BJ (cell line): ENCODE results near the gene GIN1. TPM values are rescaled to one million over a fixed set of nuclear protein-coding genes. Genes with fewer than 3 reads are reported as not detected.

Experiments used
- CTCF ChIA-PET: fragments of 350-600 bp; formaldehyde crosslinking; extraction: SDS; loops from one replicate; lab custom pipeline; 2021; ENCODE audit warnings: antibody characterized with exemption, inconsistent platforms; lab: Yijun Ruan, JAX
- POLR2A ChIA-PET: fragments of 300-600 bp; sonication (Branson Sonifier 250); formaldehyde crosslinking; extraction: SDS; loops from one replicate; lab custom pipeline; 2021; ENCODE audit warnings: antibody characterized with exemption; lab: Charles Lee
- DNase-seq: peaks from one replicate; pipeline ENCODE4 v3.0.0-alpha.2; 2011; ENCODE audit warnings: low read depth
- H3K27me3 ChIP-seq: 2 replicates; pipeline ENCODE4 v1.6.0; 2011; ENCODE audit warnings: low read length; ENCODE audit not compliant: control insufficient read depth, insufficient read depth
- H3K36me3 ChIP-seq: 2 replicates; pipeline ENCODE4 v1.5.1; 2011; ENCODE audit warnings: low read length; ENCODE audit not compliant: control insufficient read depth, insufficient read depth
- H3K4me3 ChIP-seq: 2 replicates; pipeline ENCODE4 v1.5.1; 2011; ENCODE audit warnings: low read depth, mild to moderate bottlenecking, control low read depth, low read length
- CTCF ChIP-seq: IDR thresholded peaks from 2 replicates; pipeline ENCODE4 v1.5.1; 2011; ENCODE audit warnings: low read depth, mild to moderate bottlenecking, control low read depth, inconsistent platforms, low read length, moderate library complexity; ENCODE audit not compliant: insufficient read depth
- polyA plus RNA-seq: library from polyadenylated mRNA; depleted of rRNA; stranded (reverse); fragments of >200 nt; gene quantifications from 2 replicates; pipeline ENCODE4 v1.2.3, GENCODE V29; 2011

GIN1 gene
- polyA plus RNA-seq, 1 experiment = 1.6 TPM

- no peak for DNase-seq
- H3K27me3 ChIP-seq = no peaks in the 10 kb centered on the region
- no peak overlapping the region for H3K4me3 ChIP-seq
- POLR2A ChIA-PET = interaction anchor here (0.6 kb wide), 1 partner anchor 307 kb away, joined by 3 read pairs; no protein-coding TSS in a partner anchor
- no peak for TF ChIP-seq CTCF
- CTCF ChIA-PET = no interaction called here
- H3K36me3 ChIP-seq = no peaks in the 10 kb centered on the region
Observed at GRCh38 chr5:103092676-103093075, 27.3 kb downstream of the GIN1 start.

GRCh38 chr5:103090791-103091190, 29.1 kb downstream of the GIN1 start:
- TF ChIP-seq CTCF = no peak
- no peak for DNase-seq
- Histone ChIP-seq H3K27me3 (no peaks in the 10 kb centered on the region), H3K36me3 (no peaks in the 10 kb centered on the region), H3K4me3 (no peak overlapping the region)
- POLR2A ChIA-PET = no interaction called here
- CTCF ChIA-PET = no interaction called here

DNA sequence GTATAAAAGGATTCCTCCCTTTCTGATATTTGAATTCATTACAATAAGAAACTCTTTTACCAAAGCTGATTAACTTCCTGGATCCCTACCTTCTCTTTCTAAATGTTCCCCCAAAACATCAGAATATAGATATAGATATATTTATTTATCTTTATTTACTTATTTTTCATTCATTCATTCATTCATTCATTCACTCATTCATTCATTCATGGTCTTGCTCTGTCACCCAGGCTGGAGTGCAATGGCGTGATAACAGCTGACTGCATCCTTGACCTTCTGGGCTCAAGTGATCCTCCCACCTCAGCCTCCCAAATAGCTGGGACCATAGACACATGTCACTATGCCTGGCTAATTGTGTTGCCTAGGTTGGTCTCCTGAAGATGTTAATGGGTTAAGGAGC, 30.7 kb downstream of the GIN1 start:
- ChIA-PET CTCF (interaction anchor here (0.9 kb wide), 1 partner anchor 14 kb away, joined by 3 read pairs; no protein-coding TSS in a partner anchor), POLR2A (no interaction called here)
- Histone ChIP-seq H3K27me3 (no peaks in the 10 kb centered on the region), H3K4me3 (no peak overlapping the region), H3K36me3 (no peaks in the 10 kb centered on the region; the same call in 1 of the 2 replicates)
- no peak for TF ChIP-seq CTCF
- DNase-seq = no peak

GRCh38 chr5:103086547-103086946, 33.4 kb downstream of the GIN1 start:
- no peak for DNase-seq
- H3K27me3 ChIP-seq = no peaks in the 10 kb centered on the region
- CTCF ChIA-PET = no interaction called here
- no peak for TF ChIP-seq CTCF
- H3K36me3 ChIP-seq = no peaks in the 10 kb centered on the region; the same call in 1 of the 2 replicates
- POLR2A ChIA-PET = no interaction called here
- no peak overlapping the region for H3K4me3 ChIP-seq

DNA sequence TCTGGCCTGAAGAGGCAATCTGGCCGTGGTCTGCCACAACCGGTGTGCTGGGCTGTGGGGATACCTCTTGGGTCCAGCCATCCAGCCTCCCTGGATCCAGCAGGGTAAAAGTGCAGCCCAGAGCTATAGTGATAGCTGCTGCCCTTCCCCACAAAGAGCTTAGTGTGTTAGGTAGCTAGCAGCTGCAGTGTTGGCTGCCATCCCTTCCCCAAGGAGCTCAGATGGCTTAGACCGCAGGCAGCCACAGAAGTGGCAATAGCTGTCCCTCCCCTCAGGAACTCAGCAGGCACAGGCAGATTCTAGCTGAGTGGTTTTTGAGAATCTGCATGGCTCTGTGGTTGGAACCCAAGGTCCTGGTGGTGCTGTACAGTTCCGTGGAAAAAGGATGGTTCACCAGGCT, 40.1 kb downstream of the GIN1 start:
- ChIA-PET POLR2A (no interaction called here), CTCF (no interaction called here)
- H3K36me3 ChIP-seq = no peaks in the 10 kb centered on the region; the same call in 1 of the 2 replicates
- no peaks in the 10 kb centered on the region for H3K27me3 ChIP-seq
- H3K4me3 ChIP-seq = no peak overlapping the region
- TF ChIP-seq CTCF = no peak
- DNase-seq = no peak
